HepG2 (cell line): ENCODE data around the gene HPRT1. TPM values are rescaled to one million over a fixed set of nuclear protein-coding genes. Genes with fewer than 3 reads are reported as not detected.

Experiments
- ATAC-seq: fragments of 200-7000 bp; cut with Tn5 transposase; 3 replicates; pipeline ENCODE4 v1.9.1; 2020; ENCODE audit warnings: mild to moderate bottlenecking, moderate library complexity
- BruUV-seq: library from RNA; stranded (reverse); fragments of 400-500 nt; replicated peaks from 2 replicates; lab custom pipeline; 2021; lab: Mats Ljungman, UMichigan
- CTCF ChIA-PET: fragments of 300-600 bp; formaldehyde crosslinking; extraction: SDS; loops from one replicate; lab custom pipeline; 2021; ENCODE audit warnings: low total read pairs, inconsistent platforms, low intra/inter-chr PET ratio; lab: Yijun Ruan, JAX
- POLR2A ChIA-PET: fragments of 350-600 bp; sonication (Branson Sonifier 250); formaldehyde crosslinking; loops from one replicate; lab custom pipeline; 2020; ENCODE audit warnings: antibody characterized with exemption, inconsistent platforms; lab: Yijun Ruan, JAX
- DNase-seq: peaks from one replicate; pipeline ENCODE4 v3.0.0-alpha.2; 2015; ENCODE audit warnings: low spot score
- FAIRE-seq: peaks from 3 replicates; lab custom pipeline; 2011; peaks lifted over from hg19 to GRCh38; lab: Jason Lieb, UNC
- H2AFZ ChIP-seq: one replicate; pipeline ENCODE4 v1.6.1; 2011; ENCODE audit warnings: low read length, inconsistent platforms
- H3K27ac ChIP-seq: fragments of 300-600 bp; 3 replicates; pipeline ENCODE4 v1.8.0; 2011; ENCODE audit warnings: mixed run types, mild to moderate bottlenecking, mixed read lengths, low read length, inconsistent platforms; ENCODE audit not compliant: insufficient read depth; ENCODE audit errors: extremely low read length
- H3K27me3 ChIP-seq, 2 experiments: fragments of 200-600 bp in 1 of 2; 2 replicates in 1 of 2; 3 replicates in 1 of 2; pipeline versions ENCODE4 v1.6.0 to v1.8.0; 2011; ENCODE audit warnings: low read length in 2 of 2, mild to moderate bottlenecking in 2 of 2, moderate library complexity in 2 of 2, inconsistent platforms in 1 of 2; ENCODE audit not compliant: insufficient read depth in 2 of 2, control insufficient read depth in 1 of 2
- H3K36me3 ChIP-seq, 2 experiments: fragments of 200-600 bp in 1 of 2; replicated peaks in 1 of 2; 2 replicates in 1 of 2; 3 replicates in 1 of 2; pipeline versions ENCODE4 v1.5.1 to v1.8.0; 2011; ENCODE audit warnings: low read length in 2 of 2, inconsistent platforms in 1 of 2; ENCODE audit not compliant: insufficient read depth in 2 of 2, control insufficient read depth in 1 of 2
- H3K4me1 ChIP-seq: 2 replicates; pipeline ENCODE4 v1.5.1; 2012; ENCODE audit warnings: low read length, inconsistent platforms; ENCODE audit not compliant: insufficient read depth
- H3K4me2 ChIP-seq: 2 replicates; pipeline ENCODE4 v1.6.0; 2011; ENCODE audit warnings: low read depth, low read length, inconsistent platforms
- H3K4me3 ChIP-seq, 3 experiments: fragments of 200-600 bp in 1 of 3; sonication (generic), shearing (Covaris generic) in 1 of 3; replicated peaks in 1 of 3; 2 replicates each; pipeline ENCODE4 v1.5.1; 2011 to 2016; ENCODE audit warnings: low read length in 3 of 3, inconsistent platforms in 2 of 3, low read depth in 2 of 3, mild to moderate bottlenecking in 2 of 3, control low read depth in 1 of 3, mixed read lengths in 1 of 3; ENCODE audit not compliant: insufficient read depth in 1 of 3
- H3K79me2 ChIP-seq: one replicate; pipeline ENCODE4 v1.6.1; 2011; ENCODE audit warnings: low read length, inconsistent platforms; ENCODE audit not compliant: insufficient read depth
- H3K9ac ChIP-seq: 2 replicates; pipeline ENCODE4 v1.6.0; 2011; ENCODE audit warnings: mild to moderate bottlenecking, low read depth, low read length, inconsistent platforms; ENCODE audit not compliant: insufficient read depth
- H3K9me3 ChIP-seq: 2 replicates; pipeline ENCODE4 v1.5.1; 2012; ENCODE audit warnings: mild to moderate bottlenecking, low read length
- H4K20me1 ChIP-seq: 2 replicates; pipeline ENCODE4 v1.6.0; 2011; ENCODE audit warnings: inconsistent platforms, mild to moderate bottlenecking, low read length, moderate library complexity; ENCODE audit not compliant: insufficient read depth
- GABPA ChIP-seq, 2 experiments: IDR thresholded peaks; 2 replicates each; pipeline ENCODE4 v1.6.1; 2011 to 2016; ENCODE audit warnings: low read depth in 2 of 2, low read length in 1 of 2, missing biosample characterization in 1 of 2, missing genetic modification characterization in 1 of 2
- KLF12 ChIP-seq: sonication (generic); formaldehyde crosslinking; IDR thresholded peaks from 2 replicates; pipeline ENCODE4 v1.4.0; 2020; ENCODE audit warnings: missing genetic modification reagents, borderline replicate concordance
- MAFG ChIP-seq: sonication (generic); formaldehyde crosslinking; IDR thresholded peaks from 2 replicates; pipeline ENCODE4 v1.5.1; 2020; ENCODE audit warnings: mild to moderate bottlenecking, missing genetic modification reagents
- MIER2 ChIP-seq: IDR thresholded peaks from 2 replicates; pipeline ENCODE4 v1.6.1; 2016; ENCODE audit warnings: missing biosample characterization, missing genetic modification reagents
- MXI1 ChIP-seq: IDR thresholded peaks from 3 replicates; pipeline ENCODE4 v1.6.1; 2012; ENCODE audit warnings: low read depth, low read length, inconsistent platforms, borderline replicate concordance
- NCOA1 ChIP-seq: sonication (generic); formaldehyde crosslinking; IDR thresholded peaks from 2 replicates; pipeline ENCODE4 v1.9.0; 2021; ENCODE audit warnings: missing genetic modification reagents
- SP5 ChIP-seq: IDR thresholded peaks from 2 replicates; pipeline ENCODE4 v1.6.1; 2016; ENCODE audit warnings: low read depth, borderline replicate concordance
- TP53 ChIP-seq: sonication (generic); formaldehyde crosslinking; conservative IDR thresholded peaks from 2 replicates; pipeline ENCODE4 v1.4.0; 2020; ENCODE audit warnings: missing genetic modification reagents
- ZBTB1 ChIP-seq: sonication (generic); formaldehyde crosslinking; IDR thresholded peaks from 2 replicates; pipeline ENCODE4 v1.4.0; 2020; ENCODE audit warnings: missing genetic modification reagents, borderline replicate concordance
- ZBTB7B ChIP-seq: sonication (generic); formaldehyde crosslinking; IDR thresholded peaks from 2 replicates; pipeline ENCODE4 v1.4.0; 2020; ENCODE audit warnings: missing genetic modification reagents
- ZFP36L2 ChIP-seq: sonication (generic); formaldehyde crosslinking; IDR thresholded peaks from 2 replicates; pipeline ENCODE4 v1.4.0; 2020; ENCODE audit warnings: missing genetic modification reagents
- ZNF33B ChIP-seq: sonication (generic); formaldehyde crosslinking; IDR thresholded peaks from 2 replicates; pipeline ENCODE4 v1.5.1; 2020; ENCODE audit warnings: mild to moderate bottlenecking, missing genetic modification reagents
- ZNF510 ChIP-seq: sonication (generic); formaldehyde crosslinking; IDR thresholded peaks from 2 replicates; pipeline ENCODE4 v1.4.0; 2020; ENCODE audit warnings: low read depth, mild to moderate bottlenecking, missing genetic modification reagents
- ZNF530 ChIP-seq: sonication (generic); formaldehyde crosslinking; IDR thresholded peaks from 2 replicates; pipeline ENCODE4 v1.5.0; 2020; ENCODE audit warnings: low read depth, mild to moderate bottlenecking, missing genetic modification reagents
- ZNF615 ChIP-seq: sonication (generic); formaldehyde crosslinking; IDR thresholded peaks from 2 replicates; pipeline ENCODE4 v1.5.0; 2020; ENCODE audit warnings: mild to moderate bottlenecking, missing genetic modification reagents, borderline replicate concordance
- ZNF737 ChIP-seq: sonication (generic); formaldehyde crosslinking; IDR thresholded peaks from 2 replicates; pipeline ENCODE4 v1.5.0; 2020; ENCODE audit warnings: missing genetic modification reagents, mild to moderate bottlenecking, borderline replicate concordance
- WGBS: methylation state at CpG from one replicate; pipeline ENCODE4 v1.1.6; 2017; ENCODE audit warnings: low lambda C conversion rate; 5-methylcytosine and 5-hydroxymethylcytosine counted together
- in situ Hi-C: cut with HindIII; loops from 2 replicates; pipeline ENCODE4 v1.10.0; 2017; ENCODE audit warnings: low pct_unique_long_range_greater_than_20kb; ENCODE audit not compliant: extremely low pct_ligation_motif_present
- intact Hi-C: fragments of 100-400 bp; cut with micrococcal nuclease; formaldehyde crosslinking; loops from one replicate; pipeline ENCODE4 v1.10.0; 2022; ENCODE audit not compliant: unreplicated experiment
- polyA plus RNA-seq, 8 experiments: library from polyadenylated mRNA; depleted of rRNA in 3 of 8; stranded (reverse) in 7 of 8; unstranded in 1 of 8; fragments of >200 nt; fragmentation: Illumina TruSeq in 4 of 8; extraction: Trizol in 4 of 8; gene quantifications; 2 replicates each; pipeline versions ENCODE4 v1.2.1 to v1.2.3, GENCODE V29; 2011 to 2016; ENCODE audit warnings: low read depth in 4 of 8, missing spikeins in 1 of 8, mixed read lengths in 1 of 8; ENCODE audit not compliant: insufficient read depth in 1 of 8
- total RNA-seq, 5 experiments: library from RNA; depleted of rRNA; stranded (reverse); fragments of >200 nt; fragmentation: Illumina TruSeq; extraction: Trizol; gene quantifications; 2 replicates each; pipeline ENCODE4 v1.2.3, GENCODE V29; 2016; ENCODE audit warnings: low read depth in 1 of 5
- TF ChIP-seq, protein P1 (sequence below): sonication (generic); formaldehyde crosslinking; IDR thresholded peaks from 2 replicates; pipeline ENCODE4 v1.8.0; 2022; ENCODE audit warnings: mild to moderate bottlenecking, missing genetic modification reagents, moderate library complexity
- TF ChIP-seq, protein P2 (sequence below): IDR thresholded peaks from 2 replicates; pipeline ENCODE4 v1.6.1; 2016
- TF ChIP-seq, protein P3 (sequence below): sonication (generic); formaldehyde crosslinking; conservative IDR thresholded peaks from 2 replicates; pipeline ENCODE4 v1.5.0; 2020; ENCODE audit warnings: missing genetic modification reagents

HPRT1 gene
- total and polyA plus RNA-seq, 2 of the 13 experiments (the other 11 are each of a cell fraction or from before 2014, with no cell fraction given), result 4.6 to 25.2 TPM

DNA sequence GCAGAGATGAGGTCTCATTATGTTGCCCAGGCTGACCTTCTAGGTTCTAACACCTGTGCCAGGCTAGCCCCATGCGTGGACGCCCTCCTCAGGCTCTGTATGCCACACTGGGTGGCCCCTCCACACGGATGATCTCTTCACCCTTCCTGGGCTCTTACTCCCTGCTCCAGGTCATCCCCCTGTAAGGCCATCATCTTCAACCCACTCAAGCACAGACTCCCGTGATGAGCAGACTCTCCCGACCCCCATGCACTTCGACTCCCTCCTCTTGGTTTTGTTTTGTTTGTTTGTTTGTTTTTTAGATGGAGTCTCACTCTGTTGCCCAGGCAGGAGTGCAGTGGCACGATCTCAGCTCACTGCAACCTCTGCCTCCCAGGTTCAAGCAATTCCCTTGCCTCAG is 70.9 kb downstream of the HPRT1 start:
- no peaks in the 10 kb centered on the region for H4K20me1 ChIP-seq
- no peak for FAIRE-seq
- in situ Hi-C loops (no loop called here), intact Hi-C loops (no loop called here)
- H3K27ac ChIP-seq, result no peak overlapping the region
- no peak for DNase-seq
- H3K4me1 ChIP-seq, result no peaks in the 10 kb centered on the region
- 36% methylated on average over 7 of the region's 7 CpGs for WGBS
- no peak overlapping the region for H3K4me3 ChIP-seq
- H3K36me3 ChIP-seq, result no peaks in the 10 kb centered on the region
- TF ChIP-seq, protein P1, sequence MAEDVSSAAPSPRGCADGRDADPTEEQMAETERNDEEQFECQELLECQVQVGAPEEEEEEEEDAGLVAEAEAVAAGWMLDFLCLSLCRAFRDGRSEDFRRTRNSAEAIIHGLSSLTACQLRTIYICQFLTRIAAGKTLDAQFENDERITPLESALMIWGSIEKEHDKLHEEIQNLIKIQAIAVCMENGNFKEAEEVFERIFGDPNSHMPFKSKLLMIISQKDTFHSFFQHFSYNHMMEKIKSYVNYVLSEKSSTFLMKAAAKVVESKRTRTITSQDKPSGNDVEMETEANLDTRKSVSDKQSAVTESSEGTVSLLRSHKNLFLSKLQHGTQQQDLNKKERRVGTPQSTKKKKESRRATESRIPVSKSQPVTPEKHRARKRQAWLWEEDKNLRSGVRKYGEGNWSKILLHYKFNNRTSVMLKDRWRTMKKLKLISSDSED, result no peak
- no peak for TF ChIP-seq TP53 (CRISPR knock-in tag)
- TF ChIP-seq ZNF33B, result no peak
- no peak for TF ChIP-seq ZBTB1 (CRISPR knock-in tag)
- no peak for TF ChIP-seq ZFP36L2 (CRISPR knock-in tag)
- CTCF ChIA-PET, result no interaction called here
- no peak overlapping the region for H2AFZ ChIP-seq
- POLR2A ChIA-PET, result no interaction called here
- ATAC-seq, result no peak
- no peaks in the 10 kb centered on the region for H3K9me3 ChIP-seq
- no peaks in the 10 kb centered on the region for H3K27me3 ChIP-seq
- H3K4me2 ChIP-seq, result no peak overlapping the region
- no TSS peak for BruUV-seq
- no peaks in the 10 kb centered on the region for H3K79me2 ChIP-seq
- H3K9ac ChIP-seq, result no peak overlapping the region

DNA sequence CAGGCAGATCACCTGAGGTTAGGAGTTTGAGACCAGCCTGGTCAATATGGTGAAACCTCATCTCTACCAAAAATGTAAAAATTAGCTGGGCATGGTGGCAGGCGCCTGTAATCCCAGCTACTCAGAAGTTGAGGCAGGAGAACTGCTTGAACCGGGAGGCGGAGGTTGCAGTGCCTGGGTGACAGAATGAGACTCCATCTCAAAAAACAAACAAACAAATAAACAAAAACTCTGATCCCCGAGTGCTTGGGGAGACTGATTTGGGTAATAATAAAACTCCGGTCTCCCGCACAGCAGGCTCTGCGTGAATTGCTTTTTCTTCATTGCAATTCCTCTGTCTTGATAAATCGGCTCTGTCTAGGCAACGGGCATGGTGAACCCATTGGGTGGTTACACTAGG is 73.4 kb downstream of the HPRT1 start:
- intact Hi-C loops, result no loop called here
- in situ Hi-C loops, result no loop called here
- CTCF ChIA-PET, result no interaction called here
- no peaks in the 10 kb centered on the region for H4K20me1 ChIP-seq
- no peak overlapping the region for H2AFZ ChIP-seq
- POLR2A ChIA-PET, result no interaction called here
- no TSS peak for BruUV-seq
- no peaks in the 10 kb centered on the region for H3K79me2 ChIP-seq
- no peaks in the 10 kb centered on the region for H3K36me3 ChIP-seq
- H3K4me1 ChIP-seq, result peaks cover 20% of the 10 kb centered on the region
- FAIRE-seq (no peak), ATAC-seq (no peak), DNase-seq (no peak)
- H3K9ac ChIP-seq, result no peak overlapping the region
- no peak overlapping the region for H3K4me3 ChIP-seq
- WGBS, result 64% methylated on average over 6 of the region's 9 CpGs
- H3K9me3 ChIP-seq, result no peaks in the 10 kb centered on the region
- no peaks in the 10 kb centered on the region for H3K27me3 ChIP-seq
- no peak overlapping the region for H3K27ac ChIP-seq
- no peak overlapping the region for H3K4me2 ChIP-seq
- TF ChIP-seq GABPA (IDR thresholded peaks at IDR 0.05; ENCODE audit: low read depth, low read length), result no peak
- TF ChIP-seq GABPA (CRISPR knock-in tag; IDR thresholded peaks at IDR 0.05; ENCODE audit: low read depth), result no peak
- TF ChIP-seq, protein P2, sequence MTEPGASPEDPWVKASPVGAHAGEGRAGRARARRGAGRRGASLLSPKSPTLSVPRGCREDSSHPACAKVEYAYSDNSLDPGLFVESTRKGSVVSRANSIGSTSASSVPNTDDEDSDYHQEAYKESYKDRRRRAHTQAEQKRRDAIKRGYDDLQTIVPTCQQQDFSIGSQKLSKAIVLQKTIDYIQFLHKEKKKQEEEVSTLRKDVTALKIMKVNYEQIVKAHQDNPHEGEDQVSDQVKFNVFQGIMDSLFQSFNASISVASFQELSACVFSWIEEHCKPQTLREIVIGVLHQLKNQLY (CRISPR knock-in tag), result no peak
- no peak for TF ChIP-seq NCOA1 (CRISPR knock-in tag)
- no peak for TF ChIP-seq ZNF530
- no peak for TF ChIP-seq MAFG (CRISPR knock-in tag)
- no peak for TF ChIP-seq MXI1
- TF ChIP-seq ZNF510 (CRISPR knock-in tag), result no peak
- no peak for TF ChIP-seq ZNF615 (CRISPR knock-in tag)
- TF ChIP-seq MIER2, result no peak
- no peak for TF ChIP-seq ZBTB7B
- TF ChIP-seq KLF12 (CRISPR knock-in tag), result no peak
- no peak for TF ChIP-seq ZNF737 (CRISPR knock-in tag)
- TF ChIP-seq SP5 (CRISPR knock-in tag), result no peak
- TF ChIP-seq, protein P3, sequence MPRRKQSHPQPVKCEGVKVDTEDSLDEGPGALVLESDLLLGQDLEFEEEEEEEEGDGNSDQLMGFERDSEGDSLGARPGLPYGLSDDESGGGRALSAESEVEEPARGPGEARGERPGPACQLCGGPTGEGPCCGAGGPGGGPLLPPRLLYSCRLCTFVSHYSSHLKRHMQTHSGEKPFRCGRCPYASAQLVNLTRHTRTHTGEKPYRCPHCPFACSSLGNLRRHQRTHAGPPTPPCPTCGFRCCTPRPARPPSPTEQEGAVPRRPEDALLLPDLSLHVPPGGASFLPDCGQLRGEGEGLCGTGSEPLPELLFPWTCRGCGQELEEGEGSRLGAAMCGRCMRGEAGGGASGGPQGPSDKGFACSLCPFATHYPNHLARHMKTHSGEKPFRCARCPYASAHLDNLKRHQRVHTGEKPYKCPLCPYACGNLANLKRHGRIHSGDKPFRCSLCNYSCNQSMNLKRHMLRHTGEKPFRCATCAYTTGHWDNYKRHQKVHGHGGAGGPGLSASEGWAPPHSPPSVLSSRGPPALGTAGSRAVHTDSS, result no peak
